Activated CD4-positive, alpha-beta memory T cell treated with anti-CD3 and anti-CD28 coated beads, Interleukin-2, amount 10 ng/mL, durations not matched to agents 7 days and 5 days (primary cell): ENCODE results near the gene RBM5. TPM values are rescaled to one million over a fixed set of nuclear protein-coding genes. Genes with fewer than 3 reads are reported as not detected.

Experiments
- CTCF ChIA-PET: fragments of 350-600 bp; sonication (Branson Sonifier 250); formaldehyde crosslinking; loops from one replicate; lab custom pipeline; 2021; ENCODE audit warnings: antibody characterized with exemption, inconsistent platforms; lab: Charles Lee
- POLR2A ChIA-PET: fragments of 350-600 bp; sonication (Branson Sonifier 250); formaldehyde crosslinking; loops from one replicate; lab custom pipeline; 2021; ENCODE audit warnings: antibody characterized with exemption; lab: Charles Lee
- DNase-seq: peaks from one replicate; pipeline ENCODE4 v3.0.0-alpha.2; 2020
- H3K27ac Mint-ChIP-seq: one replicate; pipeline ENCODE4 v1.8.0; 2021; ENCODE audit warnings: mild to moderate bottlenecking, mixed read lengths
- H3K27me3 Mint-ChIP-seq: one replicate; pipeline ENCODE4 v1.8.0; 2021; ENCODE audit warnings: mixed read lengths
- H3K36me3 Mint-ChIP-seq: one replicate; pipeline ENCODE4 v1.8.0; 2021; ENCODE audit warnings: low read depth, mixed read lengths
- H3K4me1 Mint-ChIP-seq: one replicate; pipeline ENCODE4 v1.8.0; 2021; ENCODE audit warnings: mixed read lengths
- H3K4me3 Mint-ChIP-seq: one replicate; pipeline ENCODE4 v1.8.0; 2021; ENCODE audit warnings: mild to moderate bottlenecking, mixed read lengths
- H3K9me3 Mint-ChIP-seq: one replicate; pipeline ENCODE4 v1.8.0; 2021; ENCODE audit warnings: mixed read lengths
- total RNA-seq, 2 experiments: library from RNA; stranded (reverse); gene quantifications; one replicate each; pipeline ENCODE4 v1.2.3, GENCODE V29; 2021

Gene RBM5
- total RNA-seq, 2 experiments from 2014 or later = 157 to 169 TPM

DNA sequence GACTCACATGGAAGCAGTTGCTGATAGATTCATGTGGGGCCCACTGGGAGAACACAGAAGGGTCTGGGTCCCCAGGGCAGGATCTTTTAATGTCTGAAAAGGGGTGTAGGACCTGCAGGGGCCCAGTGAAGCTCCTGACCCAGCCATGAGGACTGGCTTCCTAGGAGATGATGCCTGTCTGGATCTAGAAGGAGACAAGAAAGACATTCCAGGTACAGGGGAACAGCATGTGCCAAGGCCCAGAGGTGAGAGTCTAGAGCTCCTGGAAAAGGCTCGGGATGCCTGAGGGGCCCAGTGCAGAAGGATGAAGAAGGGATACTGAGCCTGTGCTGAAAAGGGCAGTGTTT, 61.7 kb downstream of the RBM5 start:
- H3K9me3 Mint-ChIP-seq = no peaks in the 10 kb centered on the region

DNA sequence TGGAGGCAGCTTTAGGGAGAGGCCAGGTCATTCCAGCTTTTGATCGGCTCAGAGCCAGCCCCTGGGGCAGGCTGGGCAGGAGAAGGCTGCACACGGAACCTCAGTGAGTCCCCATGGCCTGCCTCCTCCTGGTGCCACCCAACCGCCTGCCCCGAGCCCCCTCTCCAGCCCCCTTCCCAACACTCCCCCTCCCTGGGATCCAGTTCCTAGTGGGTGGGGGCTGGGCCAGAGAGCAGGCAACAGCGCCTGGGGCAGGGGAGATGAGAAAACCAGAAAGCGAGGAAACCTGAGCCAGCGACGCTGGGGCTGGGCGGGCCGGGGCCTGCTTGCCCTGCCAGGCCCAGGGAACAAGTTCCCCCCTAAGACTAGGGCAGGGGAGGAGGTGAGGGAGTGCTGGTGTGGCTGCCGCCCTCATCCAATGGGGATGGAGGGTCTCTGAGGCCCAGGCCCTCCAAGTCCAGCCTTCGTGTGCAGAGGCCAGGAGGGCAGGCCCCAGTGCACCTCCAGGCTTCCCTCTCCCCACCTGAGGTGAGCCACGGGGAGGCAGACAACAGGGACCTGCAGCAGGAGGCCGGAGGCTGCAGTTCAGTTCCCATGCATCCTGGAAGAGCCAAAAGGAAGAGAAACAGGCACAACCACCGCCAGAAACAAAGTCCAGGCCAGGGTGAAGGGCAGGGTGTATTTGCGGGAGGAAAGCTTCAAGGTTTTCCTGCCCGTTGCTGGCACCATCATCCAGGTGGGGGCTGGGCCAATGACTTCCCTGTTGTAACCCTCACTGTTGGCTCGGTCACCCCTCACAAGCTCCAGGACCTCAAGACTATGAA, 62.4 kb downstream of the RBM5 start:
- no peak overlapping the region for H3K27ac Mint-ChIP-seq
- H3K27me3 Mint-ChIP-seq = peaks cover 19% of the 10 kb centered on the region
- H3K36me3 Mint-ChIP-seq = no peaks in the 10 kb centered on the region
- CTCF ChIA-PET = no interaction called here
- H3K9me3 Mint-ChIP-seq = no peaks in the 10 kb centered on the region
- POLR2A ChIA-PET = no interaction called here
- no peak for DNase-seq
- no peak overlapping the region for H3K4me3 Mint-ChIP-seq
- peaks cover 10% of the 10 kb centered on the region for H3K4me1 Mint-ChIP-seq

More for the DNA sequence above, 61.7 kb downstream of the RBM5 start:
- CTCF ChIA-PET = interaction anchor here (0.5 kb wide), 1 partner anchor 202 kb away, joined by 3 read pairs; no protein-coding TSS in a partner anchor
- POLR2A ChIA-PET = no interaction called here
- no peak for DNase-seq
- H3K4me3 Mint-ChIP-seq = no peak overlapping the region
- H3K4me1 Mint-ChIP-seq = peaks cover 6% of the 10 kb centered on the region
- H3K36me3 Mint-ChIP-seq = no peaks in the 10 kb centered on the region
- peaks cover 14% of the 10 kb centered on the region for H3K27me3 Mint-ChIP-seq
- H3K27ac Mint-ChIP-seq = no peak overlapping the region

DNA sequence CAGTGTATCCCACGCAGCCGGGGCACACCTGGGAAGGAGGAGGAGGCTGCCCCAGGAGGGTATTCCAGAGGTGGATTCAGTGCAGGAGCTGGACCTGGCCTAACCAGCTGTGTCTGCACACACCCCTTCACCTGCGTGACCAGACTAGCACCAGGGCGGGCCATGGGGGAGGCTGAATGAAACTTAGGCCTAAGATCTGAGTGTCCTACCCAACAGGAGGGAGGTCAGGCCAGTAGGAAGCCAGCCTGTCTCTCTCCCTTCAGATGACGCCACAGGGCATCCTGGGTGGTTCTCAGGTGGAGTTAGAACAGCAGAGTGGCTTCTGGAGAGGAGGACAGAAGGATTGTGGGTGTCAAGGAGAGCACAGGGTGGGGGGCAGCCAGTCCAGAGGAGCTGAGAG, 63.0 kb downstream of the RBM5 start:
- Mint-ChIP-seq H3K9me3 (no peaks in the 10 kb centered on the region), H3K4me3 (no peak overlapping the region), H3K36me3 (no peaks in the 10 kb centered on the region), H3K27me3 (peaks cover 26% of the 10 kb centered on the region), H3K4me1 (peaks cover 10% of the 10 kb centered on the region), H3K27ac (no peak overlapping the region)
- ChIA-PET CTCF (no interaction called here), POLR2A (no interaction called here)
- no peak for DNase-seq

DNA sequence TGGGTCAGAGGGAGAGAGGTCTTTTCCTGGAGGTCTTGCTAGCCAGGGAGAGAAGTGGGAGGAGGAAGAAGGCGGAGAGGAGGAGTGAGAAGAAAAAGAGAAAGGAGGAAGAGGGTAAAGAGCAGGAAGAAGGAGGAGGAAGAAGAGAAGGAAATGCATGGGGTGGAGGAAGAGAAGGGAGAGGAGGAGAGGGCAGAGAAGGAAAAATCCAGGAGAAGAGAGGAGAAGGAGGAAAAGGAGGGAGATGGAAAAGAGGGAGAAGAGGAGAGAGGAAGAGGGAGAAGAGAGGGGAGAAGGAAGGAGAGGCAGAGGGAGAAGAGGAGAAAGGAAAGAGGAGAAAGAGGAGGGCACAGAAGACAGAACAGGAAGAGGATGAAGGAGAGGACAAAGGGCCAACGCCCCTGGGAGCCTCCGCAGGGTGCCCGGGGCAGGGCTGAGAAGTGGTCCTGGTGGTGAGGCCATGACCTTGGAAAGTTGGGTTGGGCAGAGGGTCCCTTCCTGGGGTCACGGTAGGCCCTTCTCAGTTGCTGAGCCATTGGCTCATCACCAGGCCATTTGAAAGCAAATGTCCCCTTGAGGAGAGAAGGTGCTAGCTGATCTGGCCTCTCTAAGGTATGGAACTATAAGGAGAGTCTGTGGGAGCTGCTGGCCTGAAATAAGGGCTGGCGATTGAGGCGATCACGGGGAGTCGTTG, 65.2 kb downstream of the RBM5 start:
- Mint-ChIP-seq H3K9me3 (no peaks in the 10 kb centered on the region), H3K4me3 (peak overlapping the region; percentile 67), H3K27me3 (peaks cover 42% of the 10 kb centered on the region), H3K27ac (no peak overlapping the region), H3K36me3 (no peaks in the 10 kb centered on the region), H3K4me1 (peaks cover 10% of the 10 kb centered on the region)
- DNase-seq = no peak
- ChIA-PET CTCF (no interaction called here), POLR2A (no interaction called here)

DNA sequence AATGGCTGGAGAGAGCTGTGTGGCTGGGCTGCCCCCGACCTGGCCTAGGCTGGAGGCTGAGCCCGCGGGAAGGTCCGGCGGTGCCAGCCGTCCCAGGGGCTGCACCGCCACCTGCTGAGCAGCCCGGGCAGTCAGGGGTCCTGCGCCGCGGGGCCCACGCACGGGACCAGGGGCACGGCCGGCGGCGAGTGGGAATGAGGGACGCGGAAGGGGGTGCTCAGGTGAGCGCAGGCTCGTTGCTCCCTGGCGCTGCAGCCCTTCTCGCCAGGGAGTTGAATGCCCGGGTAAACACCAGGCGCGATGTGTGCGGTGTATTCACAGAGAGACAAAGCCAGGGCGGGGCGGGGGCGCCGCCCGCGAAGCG, 65.7 kb downstream of the RBM5 start:
- DNase-seq = no peak
- Mint-ChIP-seq H3K27ac (no peak overlapping the region), H3K4me1 (peaks cover 10% of the 10 kb centered on the region), H3K27me3 (peaks cover 42% of the 10 kb centered on the region), H3K36me3 (no peaks in the 10 kb centered on the region), H3K9me3 (no peaks in the 10 kb centered on the region), H3K4me3 (peak overlapping the region; percentile 67)
- POLR2A ChIA-PET = no interaction called here
- CTCF ChIA-PET = no interaction called here

DNA sequence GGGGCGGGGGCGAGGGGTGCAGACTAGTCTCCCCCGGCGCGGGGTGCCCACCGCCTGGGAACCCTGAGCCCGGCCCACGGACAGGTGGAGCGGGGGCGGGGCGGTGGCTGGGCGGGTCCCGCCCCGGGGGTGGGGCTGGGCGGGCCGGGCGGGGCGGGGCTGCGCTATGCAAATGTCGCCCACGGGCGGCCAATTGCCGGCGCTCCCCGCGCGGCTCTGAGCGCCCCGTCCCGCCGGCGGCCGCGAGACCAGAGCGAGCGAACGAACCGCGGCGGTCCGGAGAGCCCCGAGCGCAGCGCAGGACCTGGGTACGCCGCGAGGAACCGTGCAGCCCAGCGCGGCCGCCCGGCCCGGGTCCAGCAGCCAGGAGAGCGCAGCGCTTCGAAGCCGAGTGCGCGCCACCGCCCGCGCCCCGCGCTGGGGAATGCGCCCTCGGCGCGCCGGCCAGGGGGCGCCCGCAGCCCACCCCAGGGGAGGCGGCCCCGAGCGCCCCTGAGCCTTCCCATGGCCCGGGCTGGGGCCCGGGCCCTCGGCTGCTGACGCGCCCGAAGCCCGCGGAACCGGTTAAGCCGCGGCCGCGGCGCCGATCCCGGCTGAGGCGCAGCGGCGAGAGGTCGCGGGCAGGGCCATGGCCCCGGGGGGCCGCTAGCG, 66.2 kb downstream of the RBM5 start, which contains the start of gene SEMA3F:
Gene SEMA3F, plus strand, starts transcription at position 485 of the 651 bp plus-strand sequence. CDS start 4,299 bp downstream, outside the sequence.
- Mint-ChIP-seq H3K4me1 (peaks cover 10% of the 10 kb centered on the region), H3K4me3 (peak within 1 kb of the TSS; percentile 67), H3K36me3 (no peaks in the 10 kb centered on the region), H3K27me3 (peaks cover 42% of the 10 kb centered on the region), H3K27ac (no peak within 1 kb of the TSS), H3K9me3 (no peaks in the 10 kb centered on the region)
- POLR2A ChIA-PET = interaction anchor here (0.9 kb wide), 1 partner anchor 11 kb away, joined by 3 read pairs; no protein-coding TSS in a partner anchor
- DNase-seq = peak; percentile 75
- CTCF ChIA-PET = no interaction called here

DNA sequence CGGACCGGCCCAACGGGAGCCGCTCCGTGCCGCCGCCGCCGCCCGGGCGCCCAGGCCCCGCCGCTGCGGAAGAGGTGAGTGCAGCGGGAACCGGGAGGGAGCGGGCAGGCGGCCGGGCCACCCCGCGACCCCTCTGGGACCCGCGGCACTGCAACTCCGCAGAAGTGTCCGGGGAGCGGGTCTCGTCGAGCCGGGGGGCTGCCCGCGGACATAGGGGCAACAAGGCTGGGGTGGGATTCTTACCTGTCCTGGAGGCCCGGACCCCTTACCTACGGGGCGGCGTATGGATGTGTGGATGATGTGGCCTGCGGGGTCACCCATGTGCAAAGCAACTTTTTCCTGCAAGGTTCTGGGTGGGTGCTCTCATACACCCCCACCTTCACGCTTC, 66.8 kb downstream of the RBM5 start:
- peaks cover 42% of the 10 kb centered on the region for H3K27me3 Mint-ChIP-seq
- ChIA-PET CTCF (no interaction called here), POLR2A (interaction anchor here (0.9 kb wide), 1 partner anchor 10 kb away, joined by 3 read pairs; no protein-coding TSS in a partner anchor)
- H3K4me3 Mint-ChIP-seq = peak overlapping the region; percentile 44
- H3K36me3 Mint-ChIP-seq = no peaks in the 10 kb centered on the region
- H3K27ac Mint-ChIP-seq = no peak overlapping the region
- no peak for DNase-seq
- peaks cover 10% of the 10 kb centered on the region for H3K4me1 Mint-ChIP-seq
- H3K9me3 Mint-ChIP-seq = no peaks in the 10 kb centered on the region

DNA sequence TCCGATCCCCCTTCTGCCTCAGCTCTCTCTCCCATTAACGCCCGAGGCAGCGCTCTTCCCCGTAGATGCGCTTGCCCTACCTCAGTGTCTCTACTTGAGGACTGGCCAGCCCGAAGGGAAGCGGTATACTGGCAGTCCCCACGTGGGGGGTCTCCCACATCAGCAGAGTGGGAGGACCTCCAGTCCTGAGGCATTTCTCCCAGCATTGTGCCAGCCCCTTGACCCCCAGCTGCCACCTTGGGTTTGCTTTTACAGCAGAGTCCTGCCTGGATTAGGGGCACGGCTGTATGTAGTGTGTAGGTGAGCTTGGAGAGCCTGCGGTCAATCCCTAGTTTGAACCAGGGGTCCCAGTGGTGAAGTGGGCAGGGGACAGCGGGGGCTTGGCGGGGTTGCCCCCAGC, 67.2 kb downstream of the RBM5 start:
- Mint-ChIP-seq H3K27ac (no peak overlapping the region), H3K36me3 (no peaks in the 10 kb centered on the region), H3K4me1 (peaks cover 10% of the 10 kb centered on the region), H3K9me3 (no peaks in the 10 kb centered on the region), H3K27me3 (peaks cover 42% of the 10 kb centered on the region), H3K4me3 (peak overlapping the region; percentile 44)
- ChIA-PET CTCF (interaction anchor here (0.8 kb wide), 1 partner anchor 37 kb away, joined by 3 read pairs; no protein-coding TSS in a partner anchor), POLR2A (interaction anchor here (0.9 kb wide), 1 partner anchor 10 kb away, joined by 3 read pairs; no protein-coding TSS in a partner anchor)
- no peak for DNase-seq

DNA sequence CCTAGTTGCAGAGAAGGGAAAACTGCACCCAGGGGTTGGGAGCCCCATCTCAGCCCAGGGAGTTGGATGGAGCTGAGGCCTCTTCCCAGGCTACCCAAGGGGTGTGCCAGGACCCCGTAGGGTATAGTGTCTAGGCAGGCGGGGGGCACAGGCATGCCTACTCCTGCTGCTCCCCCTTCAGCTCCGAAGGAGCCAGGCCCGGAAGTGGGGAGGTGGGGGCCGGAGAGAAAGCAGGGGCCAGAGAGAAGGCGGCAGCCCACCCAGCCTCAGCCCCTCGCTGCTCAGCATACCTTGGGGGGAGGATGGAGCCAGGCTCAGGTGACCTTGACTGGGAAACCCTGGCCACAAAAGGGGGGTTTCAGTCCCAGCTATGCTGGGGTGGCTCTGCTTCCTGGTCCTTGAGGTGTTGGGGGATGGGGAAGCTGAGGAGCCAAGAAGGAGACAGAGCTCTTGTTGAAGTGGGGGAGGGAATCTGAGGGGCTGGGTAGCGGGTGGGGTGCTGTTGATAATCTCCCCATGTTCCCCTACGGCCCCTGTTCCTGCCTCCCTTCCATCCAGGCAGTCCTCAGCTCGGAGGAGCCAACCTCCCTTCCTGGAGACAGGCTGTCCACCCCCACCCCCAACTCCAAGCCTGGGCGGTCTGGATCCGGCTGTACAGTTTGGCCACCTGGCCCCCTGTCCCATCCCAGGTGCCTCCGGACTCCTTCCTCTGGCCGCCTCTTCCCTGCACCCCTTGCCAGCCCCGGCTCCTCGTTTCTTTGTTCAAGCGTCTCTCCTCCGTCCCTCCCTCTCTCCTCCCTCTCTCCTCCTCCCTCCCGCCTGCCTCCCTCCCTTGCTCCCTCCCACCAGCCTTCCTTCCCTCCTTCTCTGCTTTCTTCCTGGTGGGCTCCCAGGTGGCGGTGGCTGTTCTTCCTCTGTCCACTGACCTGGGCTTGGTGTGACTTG, 68.1 kb downstream of the RBM5 start:
- POLR2A ChIA-PET = interaction anchor here (0.6 kb wide), 1 partner anchor 8 kb away, joined by 3 read pairs; no protein-coding TSS in a partner anchor
- Mint-ChIP-seq H3K9me3 (no peaks in the 10 kb centered on the region), H3K36me3 (no peaks in the 10 kb centered on the region), H3K27me3 (peaks cover 42% of the 10 kb centered on the region), H3K4me1 (peaks cover 10% of the 10 kb centered on the region), H3K27ac (no peak overlapping the region), H3K4me3 (no peak overlapping the region)
- CTCF ChIA-PET = interaction anchor here (0.7 to 1.1 kb wide), 3 partner anchors 35 to 70 kb away, joined by 3 to 4 read pairs (median 3); no protein-coding TSS in a partner anchor
- no peak for DNase-seq

DNA sequence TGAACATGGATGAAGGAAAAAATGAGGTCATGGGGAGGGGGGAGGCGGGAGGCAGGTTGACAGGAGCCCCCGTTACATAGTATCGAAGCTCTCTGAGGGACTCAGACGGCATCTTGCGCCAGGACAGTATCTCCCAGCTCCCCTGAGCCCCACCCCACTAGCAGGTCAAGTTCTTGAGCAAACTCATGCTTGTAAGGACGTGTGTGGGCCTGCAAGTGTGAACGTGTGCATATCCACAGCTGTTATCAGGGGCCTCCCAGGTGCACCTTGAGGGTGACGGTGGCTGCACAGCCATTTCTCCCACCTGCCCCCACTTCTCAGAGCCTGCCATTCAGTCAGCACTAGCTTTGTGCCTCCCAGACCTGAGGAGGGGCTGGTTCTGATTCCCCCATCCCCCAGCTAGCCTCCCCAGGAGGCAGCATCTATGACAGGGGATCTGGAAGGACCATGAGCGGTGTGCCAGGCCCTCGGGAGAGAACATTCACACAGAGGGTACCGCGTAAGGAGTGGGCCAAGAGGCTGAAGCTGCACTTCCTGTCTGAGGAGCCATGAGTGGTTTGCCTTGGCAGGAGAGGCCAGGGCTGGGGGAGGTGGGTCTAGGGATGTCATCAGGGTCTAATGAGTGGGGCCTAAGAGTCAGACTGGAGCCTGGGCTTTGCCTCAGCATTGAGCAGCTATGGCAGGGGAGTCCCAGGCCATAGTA, 69.3 kb downstream of the RBM5 start:
- H3K4me3 Mint-ChIP-seq = no peak overlapping the region
- CTCF ChIA-PET = interaction anchor here (1.1 kb wide), 1 partner anchor 36 kb away, joined by 3 read pairs; no protein-coding TSS in a partner anchor
- peaks cover 42% of the 10 kb centered on the region for H3K27me3 Mint-ChIP-seq
- H3K9me3 Mint-ChIP-seq = no peaks in the 10 kb centered on the region
- H3K27ac Mint-ChIP-seq = no peak overlapping the region
- no peaks in the 10 kb centered on the region for H3K36me3 Mint-ChIP-seq
- DNase-seq = no peak
- POLR2A ChIA-PET = interaction anchor here (1.1 kb wide), 1 partner anchor 25 kb away, joined by 4 read pairs; no protein-coding TSS in a partner anchor
- peaks cover 10% of the 10 kb centered on the region for H3K4me1 Mint-ChIP-seq

DNA sequence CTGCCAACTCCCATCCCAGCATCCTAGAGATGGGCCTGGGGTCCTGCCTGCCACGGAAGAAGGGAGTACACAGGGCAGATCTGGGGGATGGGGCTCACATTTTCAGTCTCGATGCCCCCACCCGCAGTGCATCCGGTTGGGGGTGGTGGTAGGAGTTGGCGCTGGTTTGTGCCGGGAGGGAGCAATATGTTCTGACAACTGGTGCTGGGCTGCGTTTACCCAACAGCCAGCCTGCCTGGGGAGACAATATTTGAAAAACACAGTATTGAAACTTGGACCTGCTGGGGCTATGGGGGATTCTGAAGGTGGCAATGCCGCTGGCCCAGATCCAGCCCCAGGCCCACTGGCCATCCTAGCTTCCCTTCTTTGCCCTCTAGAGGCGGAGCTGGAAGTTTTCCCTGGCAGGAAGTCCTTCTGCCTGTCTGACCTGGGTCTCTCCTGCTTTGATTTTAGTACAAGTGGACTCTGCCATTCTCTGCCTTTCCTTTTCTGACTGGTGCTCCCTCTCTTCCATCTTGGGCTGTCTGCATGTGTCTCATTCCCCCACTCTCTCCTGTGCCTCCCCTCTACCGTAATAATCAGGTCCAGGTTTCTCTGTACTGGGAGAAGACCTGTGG, 69.9 kb downstream of the RBM5 start:
- POLR2A ChIA-PET = interaction anchor here (1.1 kb wide), 1 partner anchor 26 kb away, joined by 4 read pairs; no protein-coding TSS in a partner anchor
- Mint-ChIP-seq H3K36me3 (no peaks in the 10 kb centered on the region), H3K27ac (no peak overlapping the region), H3K4me3 (no peak overlapping the region), H3K9me3 (no peaks in the 10 kb centered on the region), H3K27me3 (peaks cover 35% of the 10 kb centered on the region), H3K4me1 (peaks cover 10% of the 10 kb centered on the region)
- CTCF ChIA-PET = no interaction called here
- no peak for DNase-seq
